ENCODE results near the gene MAMLD1. TPM values are rescaled to one million over a fixed set of nuclear protein-coding genes. Genes with fewer than 3 reads are reported as not detected.

Gene MAMLD1
- total RNA-seq, 1 donor from 2014 or later, result 3.0 TPM

DNA sequence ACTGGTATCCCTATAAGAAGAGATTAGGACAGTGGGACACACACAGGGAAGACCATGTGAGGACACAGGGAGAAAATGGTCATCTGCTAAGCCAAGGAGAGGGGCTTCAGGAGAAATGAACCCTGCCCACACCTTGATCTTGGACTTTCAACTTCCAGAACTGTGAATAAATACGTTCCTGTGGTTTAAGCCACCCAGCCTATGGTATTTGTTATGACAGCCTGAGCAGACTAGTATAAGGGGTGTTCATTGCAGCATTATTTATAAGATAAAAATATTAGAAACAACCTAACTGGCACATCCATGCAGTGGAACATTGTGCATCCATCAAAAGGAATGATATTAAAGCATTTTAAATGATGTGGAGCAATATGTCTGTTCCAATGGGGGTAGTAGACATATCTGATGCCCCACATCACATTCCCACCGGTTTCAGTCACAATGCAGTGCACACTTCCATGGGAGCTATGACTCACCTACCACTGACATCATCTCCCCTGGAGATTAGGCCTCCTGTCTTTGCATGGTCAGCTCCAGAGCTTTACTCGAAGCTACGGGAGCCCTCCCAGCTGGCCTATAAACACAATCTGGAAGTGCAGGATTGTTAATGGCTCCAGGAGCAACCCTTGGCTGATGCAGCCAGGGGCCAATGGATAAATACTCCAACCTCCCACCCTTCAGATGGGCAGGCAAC lies 38.9 kb upstream of the MAMLD1 start:
- Histone ChIP-seq H3K4me3 (no peak overlapping the region), H3K27me3 (ENCODE audit: low read depth) (no peaks in the 10 kb centered on the region), H3K9me3 (no peaks in the 10 kb centered on the region), H3K4me1 (no peaks in the 10 kb centered on the region), H3K27ac (no peak overlapping the region), H3K36me3 (no peaks in the 10 kb centered on the region)
- no peak for ATAC-seq
- no peak for DNase-seq
- TF ChIP-seq, protein P1, sequence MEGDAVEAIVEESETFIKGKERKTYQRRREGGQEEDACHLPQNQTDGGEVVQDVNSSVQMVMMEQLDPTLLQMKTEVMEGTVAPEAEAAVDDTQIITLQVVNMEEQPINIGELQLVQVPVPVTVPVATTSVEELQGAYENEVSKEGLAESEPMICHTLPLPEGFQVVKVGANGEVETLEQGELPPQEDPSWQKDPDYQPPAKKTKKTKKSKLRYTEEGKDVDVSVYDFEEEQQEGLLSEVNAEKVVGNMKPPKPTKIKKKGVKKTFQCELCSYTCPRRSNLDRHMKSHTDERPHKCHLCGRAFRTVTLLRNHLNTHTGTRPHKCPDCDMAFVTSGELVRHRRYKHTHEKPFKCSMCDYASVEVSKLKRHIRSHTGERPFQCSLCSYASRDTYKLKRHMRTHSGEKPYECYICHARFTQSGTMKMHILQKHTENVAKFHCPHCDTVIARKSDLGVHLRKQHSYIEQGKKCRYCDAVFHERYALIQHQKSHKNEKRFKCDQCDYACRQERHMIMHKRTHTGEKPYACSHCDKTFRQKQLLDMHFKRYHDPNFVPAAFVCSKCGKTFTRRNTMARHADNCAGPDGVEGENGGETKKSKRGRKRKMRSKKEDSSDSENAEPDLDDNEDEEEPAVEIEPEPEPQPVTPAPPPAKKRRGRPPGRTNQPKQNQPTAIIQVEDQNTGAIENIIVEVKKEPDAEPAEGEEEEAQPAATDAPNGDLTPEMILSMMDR (IDR thresholded peaks at IDR 0.05), result no peak
- intact Hi-C loops (cut with DNase I), result no loop called here

DNA sequence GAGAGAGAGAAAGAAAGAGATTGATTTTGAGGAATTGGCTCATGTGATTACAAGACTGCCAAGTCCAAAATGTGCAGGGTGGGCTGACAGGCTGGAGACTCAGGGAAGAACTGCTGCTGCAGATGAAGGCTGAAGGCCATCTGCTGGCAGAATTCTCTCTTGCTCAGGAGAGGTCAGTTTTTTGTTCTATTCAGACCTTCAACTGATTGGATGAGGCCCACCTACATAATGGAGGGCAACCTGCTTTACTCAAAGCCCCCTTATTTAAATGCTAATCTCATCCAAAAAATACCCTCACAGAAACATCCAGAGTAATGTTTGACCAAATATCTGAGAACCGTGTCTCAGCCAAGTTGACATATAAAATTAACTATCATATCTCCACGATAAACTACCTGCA lies 38.2 kb upstream of the MAMLD1 start:
- TF ChIP-seq, protein P1 (IDR thresholded peaks at IDR 0.05), result no peak
- H3K4me1 ChIP-seq, result no peaks in the 10 kb centered on the region
- no peak overlapping the region for H3K27ac ChIP-seq
- no peaks in the 10 kb centered on the region for H3K27me3 ChIP-seq (ENCODE audit: low read depth)
- intact Hi-C loops (cut with DNase I), result no loop called here
- DNase-seq, result no peak
- no peak for ATAC-seq
- H3K4me3 ChIP-seq, result no peak overlapping the region
- H3K9me3 ChIP-seq, result no peaks in the 10 kb centered on the region
- H3K36me3 ChIP-seq, result no peaks in the 10 kb centered on the region

DNA sequence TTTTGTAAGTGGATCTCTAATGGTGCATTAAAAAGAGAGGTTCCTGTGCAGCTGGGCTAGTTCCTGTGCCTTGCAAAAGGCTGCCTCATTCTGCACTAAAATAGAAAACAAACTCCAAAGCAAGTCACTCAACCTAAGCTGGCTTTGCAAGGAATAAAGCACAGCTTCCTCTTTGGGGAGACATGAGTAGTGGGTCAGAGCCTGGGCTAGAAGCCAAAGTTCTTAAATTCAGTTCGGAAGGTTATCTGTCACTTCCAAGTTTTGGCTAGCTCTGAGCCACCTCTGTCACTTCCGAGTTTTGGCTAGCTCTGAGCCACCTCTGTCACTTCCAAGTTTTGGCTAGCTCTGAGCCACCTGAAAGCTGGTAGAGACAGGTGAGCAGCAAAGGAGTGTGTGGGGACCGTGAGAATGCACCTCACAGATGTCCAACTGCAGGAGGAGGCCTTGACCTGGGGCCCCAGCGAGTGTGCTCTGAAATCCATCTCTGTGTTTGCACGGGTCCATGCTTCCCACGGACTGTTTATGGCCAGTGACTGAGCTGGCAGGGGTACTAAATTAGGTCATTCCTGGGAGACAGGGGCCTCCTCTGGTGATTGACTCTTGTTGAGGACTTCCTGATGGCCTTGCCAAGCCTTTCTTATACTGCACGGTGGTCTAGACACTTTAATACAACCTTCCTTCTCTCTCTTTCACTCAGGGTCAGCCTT lies 36.4 kb upstream of the MAMLD1 start:
- DNase-seq, result no peak
- H3K9me3 ChIP-seq, result no peaks in the 10 kb centered on the region
- no peaks in the 10 kb centered on the region for H3K36me3 ChIP-seq
- no peaks in the 10 kb centered on the region for H3K27me3 ChIP-seq (ENCODE audit: low read depth)
- no peak for ATAC-seq
- H3K4me1 ChIP-seq, result no peaks in the 10 kb centered on the region
- no peak overlapping the region for H3K4me3 ChIP-seq
- H3K27ac ChIP-seq, result no peak overlapping the region
- intact Hi-C loops (cut with DNase I), result no loop called here
- TF ChIP-seq, protein P1 (IDR thresholded peaks at IDR 0.05), result no peak

DNA sequence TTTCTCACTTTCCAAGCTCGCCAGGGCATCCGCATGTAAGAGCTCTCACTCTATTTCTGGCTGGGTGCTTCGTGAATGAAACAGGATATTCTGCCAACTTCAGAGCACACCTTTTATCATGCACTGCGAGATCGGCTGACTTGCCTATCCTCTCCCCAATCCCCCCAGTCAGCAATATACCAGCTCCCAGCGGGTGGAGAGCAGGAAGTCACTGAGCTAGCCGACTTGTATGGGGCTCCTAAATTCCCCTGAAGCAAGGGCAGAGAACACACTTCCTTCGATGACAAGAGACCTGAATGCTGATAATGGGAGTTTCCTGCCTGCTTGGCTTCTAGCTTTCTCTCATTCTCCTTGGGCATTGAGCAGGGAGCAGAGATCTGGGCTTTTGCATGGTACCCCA lies 33.8 kb upstream of the MAMLD1 start:
- no peak for ATAC-seq
- H3K9me3 ChIP-seq, result no peaks in the 10 kb centered on the region
- H3K36me3 ChIP-seq, result no peaks in the 10 kb centered on the region
- no peak overlapping the region for H3K27ac ChIP-seq
- intact Hi-C loops (cut with DNase I), result no loop called here
- no peaks in the 10 kb centered on the region for H3K4me1 ChIP-seq
- no peaks in the 10 kb centered on the region for H3K27me3 ChIP-seq (ENCODE audit: low read depth)
- TF ChIP-seq, protein P1 (IDR thresholded peaks at IDR 0.05), result no peak
- no peak overlapping the region for H3K4me3 ChIP-seq
- DNase-seq, result no peak

DNA sequence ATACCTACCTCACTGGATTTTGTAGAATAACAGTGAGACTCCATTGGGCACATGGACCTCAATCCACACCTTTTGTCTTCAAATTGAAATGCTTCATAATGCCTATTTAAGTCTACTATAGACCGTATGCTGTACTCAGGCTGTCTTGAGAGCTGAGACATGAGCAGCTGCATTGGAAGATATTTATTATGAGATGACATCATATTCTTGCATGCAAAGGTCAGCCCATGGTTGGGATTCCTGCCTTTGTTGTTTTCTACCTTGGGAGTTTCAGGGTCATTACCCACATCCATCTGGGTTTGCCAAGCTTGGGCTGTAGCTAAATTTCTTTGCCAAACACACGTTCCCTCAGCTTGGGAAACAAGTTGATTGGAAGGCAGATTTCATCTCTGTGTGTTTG lies 33.2 kb upstream of the MAMLD1 start:
- TF ChIP-seq, protein P1 (IDR thresholded peaks at IDR 0.05), result no peak
- no peak for DNase-seq
- no peak overlapping the region for H3K27ac ChIP-seq
- intact Hi-C loops (cut with DNase I), result no loop called here
- H3K4me3 ChIP-seq, result no peak overlapping the region
- no peaks in the 10 kb centered on the region for H3K4me1 ChIP-seq
- H3K9me3 ChIP-seq, result no peaks in the 10 kb centered on the region
- no peak for ATAC-seq
- no peaks in the 10 kb centered on the region for H3K36me3 ChIP-seq
- no peaks in the 10 kb centered on the region for H3K27me3 ChIP-seq (ENCODE audit: low read depth)

Data from lower lobe of right lung (tissue), 2 donors.